HL-60/S4 treated with retinoic acid at 250 ng/mL for 4 days and 3 days (cell line): ENCODE measurements around the gene AHI1.

Source experiments
- in situ Hi-C: fragments of 300-500 bp; cut with MboI; formaldehyde crosslinking; loops from 2 replicates; pipeline ENCODE4 v1.7.0; 2022; ENCODE audit warnings: low sequenced_read_pairs

Gene AHI1

GRCh38 chr6:135497412-135498184 lies at the start of gene AHI1:
Gene AHI1 (minus strand): TSS chr6:135497740. CDS start chr6:135492237, 5,503 bp downstream.
- in situ Hi-C loops, result no loop called here

- in situ Hi-C loops, result no loop called here
Measured at GRCh38 chr6:135546680-135547418, 49.3 kb upstream of the AHI1 start.

GRCh38 chr6:135546206-135546605 lies 48.7 kb upstream of the AHI1 start:
- in situ Hi-C loops, result no loop called here

- in situ Hi-C loops, result no loop called here
Measured at GRCh38 chr6:135540207-135540840, 42.8 kb upstream of the AHI1 start.

- in situ Hi-C loops, result loop anchor here (10.0 kb wide), 1 partner anchor 687 kb away; no protein-coding TSS in a partner anchor
Measured at GRCh38 chr6:135537741-135538301, 40.3 kb upstream of the AHI1 start.

DNA sequence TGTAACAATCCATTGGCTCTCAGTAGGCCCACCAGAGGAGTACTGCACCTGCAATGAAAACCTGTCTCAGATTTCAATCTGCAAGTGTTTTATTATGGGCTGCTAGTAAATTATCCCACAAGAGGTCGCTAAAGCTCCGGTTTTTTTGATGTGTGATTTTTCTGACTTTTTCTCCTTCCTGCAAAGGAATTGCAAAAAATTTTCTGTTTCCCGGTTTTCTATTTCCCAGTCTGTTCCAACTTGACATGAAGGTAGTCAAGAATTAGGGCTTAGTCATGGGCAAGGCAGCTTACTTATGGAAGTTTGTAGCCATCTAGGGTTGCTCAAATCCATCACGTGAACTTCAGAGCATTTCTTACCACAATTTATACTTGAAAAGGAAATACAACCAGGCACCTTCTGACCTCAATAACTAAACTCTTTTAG lies 38.5 kb upstream of the AHI1 start:
- in situ Hi-C loops, result loop anchor here (10.0 kb wide), 1 partner anchor 689 kb away; no protein-coding TSS in a partner anchor

DNA sequence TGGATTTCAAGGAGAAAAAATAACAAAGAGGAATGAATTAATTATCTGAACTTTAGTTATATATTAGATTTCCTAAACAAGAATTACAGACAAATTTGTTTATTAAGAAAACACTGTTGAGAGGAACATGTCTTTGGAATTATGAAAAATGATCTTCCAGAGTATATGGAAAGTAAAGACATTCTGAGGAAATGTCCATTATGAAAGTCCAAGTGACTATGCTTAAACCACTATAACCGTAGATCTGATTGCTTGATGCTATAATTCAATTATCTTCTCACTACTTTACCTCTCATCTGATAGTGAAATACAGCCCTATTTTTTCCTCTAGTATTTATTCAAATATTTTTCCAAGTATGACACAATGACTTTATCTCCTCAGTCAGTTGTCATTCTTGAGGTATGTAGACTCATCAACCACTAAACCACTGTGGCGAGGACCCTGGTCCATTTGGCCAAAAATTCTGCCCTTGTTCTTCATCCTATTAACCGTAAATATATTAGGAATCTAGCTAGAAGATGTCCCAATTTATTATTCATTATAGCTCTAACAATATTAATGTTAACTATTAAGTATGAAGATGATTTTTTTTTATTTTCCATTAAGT lies 37.3 kb upstream of the AHI1 start:
- in situ Hi-C loops, result loop anchor here (10.0 kb wide), 1 partner anchor 690 kb away; no protein-coding TSS in a partner anchor

DNA sequence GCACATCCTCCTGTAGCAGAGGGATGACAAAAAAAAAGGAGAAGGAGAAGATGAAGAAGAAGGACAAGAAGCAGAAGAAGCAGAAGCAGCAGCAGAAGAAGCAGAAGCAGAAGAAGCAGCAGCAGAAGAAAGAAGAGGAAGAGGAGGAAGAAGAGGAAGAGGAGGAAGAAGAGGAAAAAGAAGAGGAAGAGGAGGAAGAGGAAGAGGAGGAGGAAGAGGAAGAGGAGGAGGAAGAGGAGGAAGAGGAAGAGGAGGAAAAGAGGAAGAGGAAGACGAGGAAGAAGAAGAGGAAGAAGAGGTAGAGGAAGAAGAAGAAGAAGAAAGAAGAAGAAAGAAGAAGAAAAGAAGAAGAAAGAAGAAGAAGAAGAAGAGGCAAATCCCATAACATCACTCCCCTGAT lies 35.0 kb upstream of the AHI1 start:
- in situ Hi-C loops, result loop anchor here (10.0 kb wide), 1 partner anchor 692 kb away; no protein-coding TSS in a partner anchor

DNA sequence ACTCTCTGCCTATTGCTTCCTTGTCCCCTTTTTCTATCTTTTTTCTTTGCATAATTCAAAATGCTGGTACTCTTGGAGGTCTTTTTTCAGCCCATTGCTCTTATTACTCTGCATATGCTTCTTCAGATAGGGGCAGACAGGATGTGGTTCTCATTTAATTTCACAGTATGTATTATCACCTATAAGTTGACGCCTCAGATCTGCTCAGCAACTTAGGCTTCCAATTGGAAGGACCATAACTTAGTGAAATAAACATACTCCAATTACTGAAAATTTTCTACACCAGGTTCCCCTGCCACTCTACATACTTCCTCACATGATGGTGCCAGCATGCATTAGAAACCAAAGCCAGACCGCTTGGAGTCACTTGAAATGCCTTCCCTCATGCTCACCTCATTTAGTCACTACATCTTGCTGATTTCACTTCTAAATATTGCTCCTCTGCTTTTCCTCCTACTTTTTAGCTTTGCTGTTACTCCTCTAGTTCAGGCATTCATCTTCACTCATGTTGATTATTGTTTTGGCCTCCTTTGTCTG lies 34.5 kb upstream of the AHI1 start:
- in situ Hi-C loops, result loop anchor here (10.0 kb wide), 1 partner anchor 693 kb away; no protein-coding TSS in a partner anchor

DNA sequence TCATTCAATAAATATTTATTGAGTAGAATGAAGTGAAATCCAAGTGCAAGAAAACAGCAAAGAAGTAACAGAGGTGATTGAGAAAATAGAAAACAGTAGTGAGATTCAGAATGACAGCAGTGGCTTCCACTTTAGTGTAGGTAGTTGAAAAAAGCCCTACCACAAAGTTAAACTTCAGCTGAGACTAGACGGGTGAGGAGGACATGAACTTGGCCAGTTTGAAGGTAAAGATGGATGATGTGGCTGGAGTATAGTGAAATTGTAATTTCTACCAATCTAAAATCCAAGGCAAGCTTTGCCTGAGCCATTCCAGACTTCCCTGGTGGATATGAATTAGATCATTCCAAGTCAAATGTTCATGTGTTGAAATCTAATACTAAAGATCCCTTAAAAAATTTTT lies 32.6 kb upstream of the AHI1 start:
- in situ Hi-C loops, result loop anchor here (10.0 kb wide), 1 partner anchor 695 kb away; no protein-coding TSS in a partner anchor

DNA sequence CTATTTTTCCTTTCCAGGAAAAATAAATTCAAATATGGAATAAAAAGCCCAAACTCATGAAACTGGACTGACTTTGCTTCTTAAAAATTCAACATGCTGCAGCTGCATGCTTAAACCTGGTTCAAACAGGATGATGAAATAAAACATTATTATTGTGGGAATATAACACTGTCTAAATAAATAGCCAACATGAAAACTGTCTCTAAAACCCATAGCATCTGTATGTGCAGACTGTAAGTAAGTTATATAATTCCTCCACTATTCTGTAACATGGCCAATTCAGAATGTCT lies 30.4 kb upstream of the AHI1 start:
- in situ Hi-C loops, result no loop called here

DNA sequence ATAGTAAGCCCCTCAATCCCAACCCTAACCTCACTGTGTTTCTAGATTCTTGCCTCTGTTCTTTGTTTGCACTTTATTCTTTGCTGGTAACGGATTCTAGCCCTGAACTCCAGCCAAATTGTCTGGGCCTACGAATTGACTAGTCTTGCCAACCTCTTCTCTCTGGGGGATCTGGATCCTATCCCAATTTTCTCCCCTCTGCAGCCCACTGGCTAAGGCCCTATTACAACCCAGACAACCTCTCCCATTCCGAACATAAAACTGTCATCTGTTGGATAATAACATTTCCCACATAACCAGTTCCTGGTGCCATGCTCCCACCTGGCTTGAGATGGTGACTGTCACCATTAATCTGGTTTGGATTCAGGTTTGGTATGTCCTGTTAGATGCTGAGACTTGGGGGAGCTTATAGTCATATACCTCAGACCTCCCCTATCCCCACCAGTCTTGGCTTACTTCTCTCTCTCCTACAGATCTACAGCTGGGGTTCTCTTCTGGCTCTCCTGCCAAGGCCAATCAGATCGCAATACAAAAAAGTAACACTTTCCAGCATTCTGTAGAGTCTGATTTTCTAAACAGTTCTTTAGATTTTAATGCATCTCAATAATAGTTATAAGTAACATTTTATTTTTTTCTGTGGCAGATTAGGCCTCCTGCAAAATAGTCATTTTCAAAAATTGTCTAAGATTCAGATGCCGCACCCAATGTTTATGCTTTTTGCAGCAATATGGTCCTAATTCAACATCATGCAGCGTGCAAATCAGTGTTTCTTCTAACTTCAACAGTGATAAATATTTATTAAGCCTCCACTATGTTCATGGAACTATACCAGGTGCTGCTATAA lies 29.8 kb upstream of the AHI1 start:
- in situ Hi-C loops, result no loop called here

GRCh38 chr6:135525594-135525993 lies 28.1 kb upstream of the AHI1 start:
- in situ Hi-C loops, result no loop called here

GRCh38 chr6:135522965-135523692 lies 25.6 kb upstream of the AHI1 start:
- in situ Hi-C loops, result no loop called here

DNA sequence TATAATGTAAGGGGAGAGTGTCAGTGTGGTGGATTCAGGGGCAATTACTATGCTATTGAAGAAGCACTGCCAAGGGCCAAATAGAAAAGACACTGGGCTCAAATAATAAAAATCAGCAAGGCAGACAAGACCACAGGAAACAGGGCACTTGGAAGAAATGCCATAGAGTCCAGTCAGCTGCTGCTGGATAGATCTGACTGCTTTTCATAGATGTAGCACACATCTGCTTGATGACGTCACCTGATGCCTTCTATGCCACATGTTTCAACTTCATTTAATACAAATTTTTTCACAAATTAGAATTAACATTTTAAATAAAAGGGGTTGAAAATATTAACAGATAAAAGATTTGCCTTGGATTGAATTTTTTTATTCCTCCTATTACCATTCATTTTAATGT lies 23.9 kb upstream of the AHI1 start:
- in situ Hi-C loops, result no loop called here

DNA sequence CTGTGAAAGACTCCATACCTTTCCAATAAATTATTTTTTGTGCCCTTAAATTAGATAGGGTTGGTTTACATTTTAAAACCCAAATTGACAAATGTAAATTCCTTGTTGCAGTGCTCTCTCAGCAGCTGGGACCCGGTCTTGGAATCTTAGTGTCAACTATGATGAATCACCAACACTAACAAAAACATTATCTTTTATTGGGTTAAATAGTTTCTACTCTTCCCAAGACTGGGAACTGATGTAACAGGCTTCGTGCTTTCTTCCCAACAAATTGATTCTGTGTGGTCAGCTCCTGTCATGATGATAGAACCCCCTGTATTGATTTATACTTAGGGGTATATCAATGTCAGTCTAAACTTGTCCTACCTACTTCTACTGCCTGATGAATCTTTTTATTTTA lies 23.2 kb upstream of the AHI1 start:
- in situ Hi-C loops, result no loop called here

DNA sequence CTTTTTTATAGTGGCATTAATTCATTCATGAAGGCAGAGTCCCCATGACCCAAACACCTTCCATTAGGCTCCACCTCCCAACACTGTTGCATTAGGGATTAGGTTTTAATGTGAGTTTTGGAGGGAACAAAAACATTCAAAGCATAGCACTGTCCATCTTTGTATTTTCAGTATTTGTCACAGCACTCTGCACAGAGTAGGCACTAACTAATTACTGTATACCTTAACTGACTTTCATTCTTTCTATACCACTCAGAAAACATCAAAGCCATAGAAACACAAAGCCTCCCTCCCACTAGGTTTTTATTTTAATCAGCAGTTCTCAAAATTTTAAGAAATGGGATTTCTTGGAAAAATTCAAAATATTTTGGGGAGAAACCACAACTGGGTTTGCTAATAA lies 21.8 kb upstream of the AHI1 start:
- in situ Hi-C loops, result no loop called here

GRCh38 chr6:135517527-135517926 lies 20.0 kb upstream of the AHI1 start:
- in situ Hi-C loops, result no loop called here

GRCh38 chr6:135514706-135515105 lies 17.2 kb upstream of the AHI1 start:
- in situ Hi-C loops, result no loop called here
